Hematopoietic multipotent progenitor cell (in vitro differentiated cells): ENCODE data around the gene STARD10. TPM values are rescaled to one million over a fixed set of nuclear protein-coding genes. Genes with fewer than 3 reads are reported as not detected.

ENCODE experiments used
- DNase-seq, 3 donors: peaks; one replicate each; pipeline ENCODE4 v3.0.0-alpha.2; 2011 to 2015; ENCODE audit warnings: low read depth in 2 of 3, low spot score in 2 of 3
- total RNA-seq: library from RNA; depleted of rRNA; stranded (reverse); fragments of >200 nt; gene quantifications from one replicate; pipeline ENCODE4 v1.2.3, GENCODE V29; 2012

Gene STARD10
- total RNA-seq, 1 donor = 34.7 TPM

- DNase-seq = no peak
Measured at GRCh38 chr11:72750556-72751115, 43.2 kb downstream of the STARD10 start.

GRCh38 chr11:72750086-72750485, 43.8 kb downstream of the STARD10 start:
- no peak for DNase-seq

GRCh38 chr11:72747289-72747855, 46.5 kb downstream of the STARD10 start:
- no peak for DNase-seq

GRCh38 chr11:72746821-72747220, 47.0 kb downstream of the STARD10 start:
- no peak for DNase-seq

GRCh38 chr11:72745925-72746550, 47.8 kb downstream of the STARD10 start:
- DNase-seq = no peak

GRCh38 chr11:72745511-72745910, 48.3 kb downstream of the STARD10 start:
- DNase-seq = no peak

GRCh38 chr11:72744474-72744873, 49.4 kb downstream of the STARD10 start:
- DNase-seq = no peak

GRCh38 chr11:72743321-72744221, 50.3 kb downstream of the STARD10 start:
- DNase-seq = peak in 1 of 3 donors; percentile 76

GRCh38 chr11:72742513-72743320, 51.1 kb downstream of the STARD10 start:
- DNase-seq = no peak

- no peak for DNase-seq
Measured at GRCh38 chr11:72741849-72742512, 51.9 kb downstream of the STARD10 start.

- peak in 2 of 3 donors; percentile 66 to 76 for DNase-seq
Measured at GRCh38 chr11:72741429-72741833, 52.4 kb downstream of the STARD10 start.

GRCh38 chr11:72740562-72741428, 53.1 kb downstream of the STARD10 start:
- no peak for DNase-seq

GRCh38 chr11:72740060-72740424, 53.8 kb downstream of the STARD10 start:
- no peak for DNase-seq

- no peak for DNase-seq
Measured at GRCh38 chr11:72739240-72740059, 54.4 kb downstream of the STARD10 start.

GRCh38 chr11:72738199-72739141, 55.4 kb downstream of the STARD10 start:
- DNase-seq = peak in 1 of 3 donors; percentile 49

- DNase-seq = no peak
Measured at GRCh38 chr11:72737336-72737735, 56.5 kb downstream of the STARD10 start.

GRCh38 chr11:72736452-72737069, 57.3 kb downstream of the STARD10 start:
- DNase-seq = peak; percentile 37 to 96 (median 94)
